ENCODE data around the gene POLR1A. TPM values are rescaled to one million over a fixed set of nuclear protein-coding genes. Genes with fewer than 3 reads are reported as not detected.

Gene POLR1A
- total and polyA plus RNA-seq, 2 donors (not counting 1 experiment from before 2014, with no cell fraction given), result 3.4 to 36.8 TPM

- WGBS (ENCODE audit: insufficient coverage), result 20% methylated on average over 1 of the region's 5 CpGs
- Mint-ChIP-seq H3K27ac (no peak overlapping the region), H3K9me3 (ENCODE audit: insufficient read depth) (no peaks in the 10 kb centered on the region), H3K27me3 (no peaks in the 10 kb centered on the region), H3K4me3 (peak overlapping the region; percentile 93), H3K4me1 (peaks cover 52% of the 10 kb centered on the region)
- ChIA-PET CTCF (interaction anchor here (1.6 to 2.1 kb wide), 2 partner anchors 71 to 279 kb away, joined by 6 to 15 read pairs; no protein-coding TSS in a partner anchor), POLR2A (interaction anchor here (0.7 to 1.0 kb wide), 2 partner anchors 13 to 491 kb away, joined by 3 read pairs; partner anchors contain the start of gene USP39)
- H4K20me1 ChIP-seq (ENCODE audit: control insufficient read depth, insufficient read depth, low read length, poor library complexity, severe bottlenecking), result peaks cover 27% of the 10 kb centered on the region
- H3K36me3 ChIP-seq (replicated peaks in 1 of 2; ENCODE audit: control extremely low read depth in 1 of 2, control insufficient read depth in 1 of 2, extremely low read depth in 1 of 2, insufficient read depth in 2 of 2, low read length in 1 of 2), result peaks cover 3 to 25% of the 10 kb centered on the region in 2 experiments
- DNase-seq (no peak), ATAC-seq (ENCODE audit: low read depth) (no peak)
- H3K4me1 ChIP-seq (ENCODE audit: control insufficient read depth in 2 of 2, insufficient read depth in 2 of 2, low read length in 2 of 2), result peaks cover 16 to 22% of the 10 kb centered on the region in 2 donors
- H3K9me3 ChIP-seq (ENCODE audit: control extremely low read depth in 1 of 3, control insufficient read depth in 2 of 3, insufficient read depth in 1 of 3, low read length in 2 of 3), result no peaks in the 10 kb centered on the region
- peak overlapping the region; percentile 84 for H3K9ac ChIP-seq (ENCODE audit: low read length)
- H2AFZ ChIP-seq (ENCODE audit: insufficient read depth, low read depth, low read length, poor library complexity, severe bottlenecking), result peak overlapping the region; percentile 86
- H3K27ac ChIP-seq (ENCODE audit: low read length in 2 of 2), result peak overlapping the region in 1 of 2 donors; percentile 92
- H3K4me2 ChIP-seq (replicated peaks; ENCODE audit: low read depth, low read length, poor library complexity, severe bottlenecking), result peak overlapping the region; percentile 84
- H3K4me3 ChIP-seq (ENCODE audit: control extremely low read depth in 1 of 5, extremely low read depth in 1 of 5, insufficient read depth in 1 of 5, low read depth in 2 of 5, low read length in 4 of 5), result peak overlapping the region; percentile 88 to 96 (median 89)
- peaks cover 89% of the 10 kb centered on the region for H3K79me2 ChIP-seq (ENCODE audit: control insufficient read depth, insufficient read depth, low read length)
- intact Hi-C loops (cut with micrococcal nuclease), result loop anchor here (10.0 kb wide), 1 partner anchor 492 kb away; the partner anchor contains the start of genes C2orf68 and USP39
- H3K27me3 ChIP-seq (replicated peaks in 1 of 4; ENCODE audit: control extremely low read depth in 1 of 4, control insufficient read depth in 3 of 4, insufficient read depth in 4 of 4, low read length in 3 of 4), result no peaks in the 10 kb centered on the region
- TF ChIP-seq EZH2 (IDR thresholded peaks at IDR 0.05; ENCODE audit: borderline replicate concordance, insufficient read depth, low read depth, low read length, poor library complexity, severe bottlenecking), result no peak
- TF ChIP-seq, protein P1, sequence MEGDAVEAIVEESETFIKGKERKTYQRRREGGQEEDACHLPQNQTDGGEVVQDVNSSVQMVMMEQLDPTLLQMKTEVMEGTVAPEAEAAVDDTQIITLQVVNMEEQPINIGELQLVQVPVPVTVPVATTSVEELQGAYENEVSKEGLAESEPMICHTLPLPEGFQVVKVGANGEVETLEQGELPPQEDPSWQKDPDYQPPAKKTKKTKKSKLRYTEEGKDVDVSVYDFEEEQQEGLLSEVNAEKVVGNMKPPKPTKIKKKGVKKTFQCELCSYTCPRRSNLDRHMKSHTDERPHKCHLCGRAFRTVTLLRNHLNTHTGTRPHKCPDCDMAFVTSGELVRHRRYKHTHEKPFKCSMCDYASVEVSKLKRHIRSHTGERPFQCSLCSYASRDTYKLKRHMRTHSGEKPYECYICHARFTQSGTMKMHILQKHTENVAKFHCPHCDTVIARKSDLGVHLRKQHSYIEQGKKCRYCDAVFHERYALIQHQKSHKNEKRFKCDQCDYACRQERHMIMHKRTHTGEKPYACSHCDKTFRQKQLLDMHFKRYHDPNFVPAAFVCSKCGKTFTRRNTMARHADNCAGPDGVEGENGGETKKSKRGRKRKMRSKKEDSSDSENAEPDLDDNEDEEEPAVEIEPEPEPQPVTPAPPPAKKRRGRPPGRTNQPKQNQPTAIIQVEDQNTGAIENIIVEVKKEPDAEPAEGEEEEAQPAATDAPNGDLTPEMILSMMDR (IDR thresholded peaks at IDR 0.05), result no peak
Measured at GRCh38 chr2:86107031-86107430, 1.3 kb upstream of the POLR1A start.
